Measurements from ENCODE around the gene EXT2. TPM values are rescaled to one million over a fixed set of nuclear protein-coding genes. Genes with fewer than 3 reads are reported as not detected.

The EXT2 gene
- total and polyA plus RNA-seq, 2 donors (not counting 1 experiment from before 2014, with no cell fraction given) = 114 to 177 TPM

DNA sequence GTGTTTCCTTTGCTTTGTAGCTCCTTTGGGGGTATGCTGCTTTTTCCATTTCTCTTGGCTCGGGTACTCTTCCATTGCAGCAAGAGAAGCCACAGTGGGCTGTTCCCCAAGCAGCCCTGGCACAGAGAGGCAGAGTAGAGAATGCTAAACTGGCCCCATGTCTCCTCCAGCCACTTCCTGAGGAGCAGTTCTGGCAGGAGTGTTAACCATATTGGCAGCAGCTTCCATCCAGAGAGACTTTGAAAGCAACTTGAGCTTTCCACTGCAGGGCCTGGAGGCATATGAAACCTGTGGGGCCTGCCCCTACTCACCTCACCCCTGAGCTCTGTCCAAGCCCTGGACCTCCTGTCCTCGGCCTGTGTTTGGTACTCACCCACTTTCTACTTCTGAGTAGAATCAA is 152.6 kb downstream of the EXT2 start:
- peak in 1 of 2 donors; percentile 28 for DNase-seq (ENCODE audit: low read depth in 2 of 2)
- no peak overlapping the region for H3K4me3 ChIP-seq (replicated peaks in 1 of 4; ENCODE audit: control extremely low read depth in 1 of 4, insufficient read depth in 1 of 4, low read depth in 3 of 4, low read length in 4 of 4)
- H2AFZ ChIP-seq (ENCODE audit: low read length) = no peak overlapping the region
- no peak overlapping the region for H3K27ac ChIP-seq (ENCODE audit: insufficient read depth, low read length)
- no peaks in the 10 kb centered on the region for H3K27me3 ChIP-seq (ENCODE audit: control insufficient read depth, insufficient read depth, low read length)
- H3K9me3 ChIP-seq (ENCODE audit: control insufficient read depth, insufficient read depth, low read depth, low read length) = no peaks in the 10 kb centered on the region
- H4K20me1 ChIP-seq (ENCODE audit: control insufficient read depth, extremely low read depth, insufficient read depth, low read length) = no peaks in the 10 kb centered on the region
- no peak overlapping the region for H3K4me2 ChIP-seq (ENCODE audit: extremely low read depth, insufficient read depth, low read length)
- H3K9ac ChIP-seq (ENCODE audit: insufficient read depth, low read length) = no peak overlapping the region
- H3K36me3 ChIP-seq (ENCODE audit: control insufficient read depth, insufficient read depth, low read length) = no peaks in the 10 kb centered on the region
- TF ChIP-seq, protein P1, sequence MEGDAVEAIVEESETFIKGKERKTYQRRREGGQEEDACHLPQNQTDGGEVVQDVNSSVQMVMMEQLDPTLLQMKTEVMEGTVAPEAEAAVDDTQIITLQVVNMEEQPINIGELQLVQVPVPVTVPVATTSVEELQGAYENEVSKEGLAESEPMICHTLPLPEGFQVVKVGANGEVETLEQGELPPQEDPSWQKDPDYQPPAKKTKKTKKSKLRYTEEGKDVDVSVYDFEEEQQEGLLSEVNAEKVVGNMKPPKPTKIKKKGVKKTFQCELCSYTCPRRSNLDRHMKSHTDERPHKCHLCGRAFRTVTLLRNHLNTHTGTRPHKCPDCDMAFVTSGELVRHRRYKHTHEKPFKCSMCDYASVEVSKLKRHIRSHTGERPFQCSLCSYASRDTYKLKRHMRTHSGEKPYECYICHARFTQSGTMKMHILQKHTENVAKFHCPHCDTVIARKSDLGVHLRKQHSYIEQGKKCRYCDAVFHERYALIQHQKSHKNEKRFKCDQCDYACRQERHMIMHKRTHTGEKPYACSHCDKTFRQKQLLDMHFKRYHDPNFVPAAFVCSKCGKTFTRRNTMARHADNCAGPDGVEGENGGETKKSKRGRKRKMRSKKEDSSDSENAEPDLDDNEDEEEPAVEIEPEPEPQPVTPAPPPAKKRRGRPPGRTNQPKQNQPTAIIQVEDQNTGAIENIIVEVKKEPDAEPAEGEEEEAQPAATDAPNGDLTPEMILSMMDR (conservative IDR thresholded peaks at IDR 0.05 in 1 of 2, IDR thresholded peaks at IDR 0.05 in 1 of 2; ENCODE audit: low read depth in 1 of 2, low read length in 2 of 2) = no peak
- TF ChIP-seq EZH2 (IDR thresholded peaks at IDR 0.05; ENCODE audit: low read length, missing control alignments) = no peak
- peaks cover 12% of the 10 kb centered on the region for H3K4me1 ChIP-seq (ENCODE audit: control insufficient read depth, extremely low read depth, insufficient read depth, low read length)
- H3K79me2 ChIP-seq (ENCODE audit: control insufficient read depth, insufficient read depth, low read length) = no peaks in the 10 kb centered on the region

DNA sequence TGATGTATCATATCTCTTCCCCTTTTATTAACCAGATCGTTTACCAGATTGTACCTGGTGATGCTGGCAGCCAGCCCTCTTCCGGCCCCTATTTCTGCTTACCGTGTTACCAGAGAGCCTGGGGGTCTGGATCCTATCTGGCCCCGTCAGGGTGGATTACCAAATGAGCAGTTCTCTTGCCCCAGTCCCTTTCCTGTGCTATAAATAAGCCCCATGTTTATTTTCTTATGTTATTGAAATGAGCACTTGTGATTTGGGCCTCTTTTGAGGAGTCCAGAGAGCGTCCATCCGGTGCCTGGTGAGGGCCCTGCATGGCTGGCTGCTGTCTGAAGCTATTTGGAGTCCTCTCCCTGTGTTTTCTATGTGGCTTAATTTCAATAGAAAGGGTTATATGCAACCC is 154.9 kb downstream of the EXT2 start:
- H3K79me2 ChIP-seq (ENCODE audit: control insufficient read depth, insufficient read depth, low read length) = no peaks in the 10 kb centered on the region
- H3K27me3 ChIP-seq (ENCODE audit: control insufficient read depth, insufficient read depth, low read length) = no peaks in the 10 kb centered on the region
- no peak overlapping the region for H3K27ac ChIP-seq (ENCODE audit: insufficient read depth, low read length)
- no peak overlapping the region for H3K4me3 ChIP-seq (replicated peaks in 1 of 4; ENCODE audit: control extremely low read depth in 1 of 4, insufficient read depth in 1 of 4, low read depth in 3 of 4, low read length in 4 of 4)
- no peak overlapping the region for H3K4me2 ChIP-seq (ENCODE audit: extremely low read depth, insufficient read depth, low read length)
- no peak overlapping the region for H3K9ac ChIP-seq (ENCODE audit: insufficient read depth, low read length)
- no peaks in the 10 kb centered on the region for H4K20me1 ChIP-seq (ENCODE audit: control insufficient read depth, extremely low read depth, insufficient read depth, low read length)
- TF ChIP-seq, protein P1 (conservative IDR thresholded peaks at IDR 0.05 in 1 of 2, IDR thresholded peaks at IDR 0.05 in 1 of 2; ENCODE audit: low read depth in 1 of 2, low read length in 2 of 2) = no peak
- TF ChIP-seq EZH2 (IDR thresholded peaks at IDR 0.05; ENCODE audit: low read length, missing control alignments) = no peak
- no peak for DNase-seq (ENCODE audit: low read depth in 2 of 2)
- peaks cover 2% of the 10 kb centered on the region for H3K4me1 ChIP-seq (ENCODE audit: control insufficient read depth, extremely low read depth, insufficient read depth, low read length)
- H3K9me3 ChIP-seq (ENCODE audit: control insufficient read depth, insufficient read depth, low read depth, low read length) = no peaks in the 10 kb centered on the region
- H3K36me3 ChIP-seq (ENCODE audit: control insufficient read depth, insufficient read depth, low read length) = no peaks in the 10 kb centered on the region
- H2AFZ ChIP-seq (ENCODE audit: low read length) = no peak overlapping the region

DNA sequence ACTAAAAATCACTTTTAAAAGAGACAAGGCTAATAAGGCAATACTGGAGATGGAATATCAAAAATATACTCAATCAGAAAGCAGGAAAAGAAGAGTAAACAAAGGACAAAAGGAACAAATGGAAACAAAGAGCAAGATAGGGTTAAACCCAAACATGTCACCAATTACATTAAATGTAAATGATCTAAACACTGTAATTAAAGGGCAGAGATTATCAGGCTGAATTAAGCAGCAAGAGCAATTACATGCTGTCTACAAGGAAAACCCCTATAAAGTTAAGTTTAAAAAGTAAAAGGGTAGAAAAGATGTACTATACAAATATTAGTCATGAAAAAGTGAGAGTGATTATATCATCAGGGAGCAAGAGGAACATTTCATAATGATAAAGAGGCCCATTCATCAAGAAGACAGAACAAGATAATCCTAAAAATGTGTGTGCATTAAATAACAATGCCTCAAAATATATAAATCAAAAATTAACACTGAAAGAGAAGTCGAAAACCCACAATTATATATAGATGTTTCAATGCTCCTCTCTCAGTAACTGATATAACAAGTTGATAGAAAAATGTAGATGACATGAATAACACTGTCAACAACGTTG is 157.6 kb downstream of the EXT2 start:
- Histone ChIP-seq H3K9ac (ENCODE audit: insufficient read depth, low read length) (no peak overlapping the region), H3K4me2 (ENCODE audit: extremely low read depth, insufficient read depth, low read length) (no peak overlapping the region), H3K36me3 (ENCODE audit: control insufficient read depth, insufficient read depth, low read length) (no peaks in the 10 kb centered on the region), H3K79me2 (ENCODE audit: control insufficient read depth, insufficient read depth, low read length) (no peaks in the 10 kb centered on the region), H3K4me1 (ENCODE audit: control insufficient read depth, extremely low read depth, insufficient read depth, low read length) (no peaks in the 10 kb centered on the region), H3K4me3 (replicated peaks in 1 of 4; ENCODE audit: control extremely low read depth in 1 of 4, insufficient read depth in 1 of 4, low read depth in 3 of 4, low read length in 4 of 4) (no peak overlapping the region), H3K27ac (ENCODE audit: insufficient read depth, low read length) (no peak overlapping the region), H3K9me3 (ENCODE audit: control insufficient read depth, insufficient read depth, low read depth, low read length) (no peaks in the 10 kb centered on the region), H2AFZ (ENCODE audit: low read length) (no peak overlapping the region), H4K20me1 (ENCODE audit: control insufficient read depth, extremely low read depth, insufficient read depth, low read length) (no peaks in the 10 kb centered on the region), H3K27me3 (ENCODE audit: control insufficient read depth, insufficient read depth, low read length) (no peaks in the 10 kb centered on the region)
- DNase-seq (ENCODE audit: low read depth in 2 of 2) = no peak
- TF ChIP-seq, protein P1 (conservative IDR thresholded peaks at IDR 0.05 in 1 of 2, IDR thresholded peaks at IDR 0.05 in 1 of 2; ENCODE audit: low read depth in 1 of 2, low read length in 2 of 2) = no peak
- TF ChIP-seq EZH2 (IDR thresholded peaks at IDR 0.05; ENCODE audit: low read length, missing control alignments) = no peak
